HEK293 (cell line): Measurements from ENCODE around the gene GOLT1A.

ENCODE experiments used
- ZNF138 ChIP-seq: fragments of 450-650 bp; formaldehyde crosslinking; IDR thresholded peaks from 2 replicates; pipeline ENCODE4 v1.5.1; 2016; ENCODE audit warnings: missing biosample characterization, missing genetic modification characterization, borderline replicate concordance
- ZNF596 ChIP-seq: fragments of 450-650 bp; IDR thresholded peaks from 2 replicates; pipeline ENCODE4 v1.5.0; 2018; ENCODE audit warnings: missing biosample characterization, mild to moderate bottlenecking, missing genetic modification characterization, moderate library complexity
- ZNF629 ChIP-seq: fragments of 450-650 bp; formaldehyde crosslinking; IDR thresholded peaks from 2 replicates; pipeline ENCODE4 v1.5.1; 2017; ENCODE audit warnings: missing biosample characterization, missing genetic modification characterization

DNA sequence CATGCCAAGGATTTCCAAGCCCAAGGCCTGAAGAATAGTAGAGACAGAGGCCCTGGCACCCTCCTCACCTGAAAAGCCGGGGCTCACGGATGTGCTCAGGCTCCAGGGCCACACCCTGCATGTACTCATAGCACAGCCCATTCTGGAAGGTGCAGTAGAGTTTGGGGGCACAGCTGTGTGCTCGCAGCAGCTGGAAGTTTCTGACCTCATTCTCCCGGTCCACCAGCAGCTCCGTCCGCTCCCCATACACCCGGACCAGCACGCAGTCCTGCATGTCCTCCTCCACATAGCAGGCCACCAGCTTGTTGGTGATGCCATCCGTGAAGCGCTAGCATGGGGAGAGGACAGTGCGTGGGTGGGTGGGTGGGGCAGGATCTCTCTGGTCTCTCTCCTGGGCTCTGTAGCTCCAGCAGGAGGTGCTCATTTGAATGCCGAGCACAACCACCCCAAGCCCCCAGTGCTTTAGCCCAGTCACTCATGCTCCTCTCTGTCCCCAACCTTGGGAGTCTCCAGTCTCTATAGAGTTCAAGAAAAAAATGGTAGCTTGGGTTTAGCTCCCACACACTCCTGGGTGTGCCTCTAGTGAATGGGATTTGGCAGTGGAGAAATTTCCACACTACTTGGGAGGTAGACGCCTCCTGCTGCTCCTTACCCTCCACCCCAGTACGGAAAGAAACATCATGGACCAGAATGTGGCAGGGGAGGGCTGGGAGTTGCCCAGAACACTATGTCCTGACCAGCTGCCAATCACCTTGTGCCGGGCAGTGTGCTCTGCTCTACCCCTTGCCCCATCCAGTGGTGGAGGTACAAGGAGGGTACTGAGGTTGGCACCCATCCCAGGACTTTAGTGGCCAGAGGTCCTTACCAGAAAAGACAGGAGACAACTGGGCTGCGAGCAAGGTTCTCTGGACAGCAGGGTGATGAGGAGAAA is 63.9 kb downstream of the GOLT1A start:
- no peak for TF ChIP-seq ZNF629
- TF ChIP-seq ZNF596 (tag by site-specific recombination) = no peak
- no peak for TF ChIP-seq ZNF138 (tag by site-specific recombination)
